AG04449 (cell line): Measurements from ENCODE around the gene BNIP1.
"Not testable (repeated sequence)": the region's sequence is repeated elsewhere in the genome, so short reads cannot be mapped to it uniquely, and the experiment has no call there.

Experiments
- CTCF ChIA-PET: fragments of 350-600 bp; formaldehyde crosslinking; extraction: SDS; loops from one replicate; lab custom pipeline; 2021; ENCODE audit warnings: antibody characterized with exemption; lab: Yijun Ruan, JAX
- POLR2A ChIA-PET: fragments of 400-600, 350-600 bp; formaldehyde crosslinking; extraction: SDS; loops from one replicate; lab custom pipeline; 2020; ENCODE audit warnings: antibody characterized with exemption, inconsistent platforms; lab: Yijun Ruan, JAX
- DNase-seq: peaks from one replicate; pipeline ENCODE4 v3.0.0-alpha.2; 2010; ENCODE audit warnings: low read depth, low spot score
- H3K4me3 ChIP-seq: 2 replicates; pipeline ENCODE4 v1.5.1; 2011; ENCODE audit warnings: low read depth, mild to moderate bottlenecking, control low read depth, low read length
- CTCF ChIP-seq: IDR thresholded peaks from one replicate; pipeline ENCODE4 v1.5.1; 2011; ENCODE audit warnings: mild to moderate bottlenecking, moderate library complexity, low read length, control low read depth, inconsistent platforms; ENCODE audit not compliant: insufficient read depth; ENCODE audit errors: missing control alignments

BNIP1 gene

GRCh38 chr5:173140769-173141168, 3.6 kb upstream of the BNIP1 start:
- ChIA-PET POLR2A (no interaction called here), CTCF (interaction anchor here (0.8 to 2.6 kb wide), 2 partner anchors 10 to 162 kb away, joined by 4 to 9 read pairs; no protein-coding TSS in a partner anchor)
- TF ChIP-seq CTCF: no peak
- no peak for DNase-seq
- no peak overlapping the region for H3K4me3 ChIP-seq

- no peak for DNase-seq
- TF ChIP-seq CTCF: no peak
- ChIA-PET CTCF (interaction anchor here (0.6 to 4.3 kb wide), 11 partner anchors 8 to 437 kb away, joined by 3 to 27 read pairs (median 9); partner anchors contain the start of gene ATP6V0E1), POLR2A (no interaction called here)
- H3K4me3 ChIP-seq: no peak overlapping the region
Observed at GRCh38 chr5:173143567-173143966, 764 bp upstream of the BNIP1 start.

- TF ChIP-seq CTCF: no peak
- DNase-seq: no peak
- ChIA-PET POLR2A (no interaction called here), CTCF (interaction anchor here (1.4 to 2.3 kb wide), 2 partner anchors 170 to 437 kb away, joined by 4 to 8 read pairs; no protein-coding TSS in a partner anchor)
- no peak overlapping the region for H3K4me3 ChIP-seq
Observed at GRCh38 chr5:173148354-173148753, 4.0 kb downstream of the BNIP1 start.

- CTCF ChIA-PET: interaction anchor here (1.3 to 4.6 kb wide), 5 partner anchors 8 to 445 kb away, joined by 3 to 17 read pairs (median 9); partner anchors contain the start of gene BNIP1
Observed at GRCh38 chr5:173152547-173152946, 8.2 kb downstream of the BNIP1 start.

GRCh38 chr5:173153842-173154241, 9.5 kb downstream of the BNIP1 start:
- ChIA-PET POLR2A (no interaction called here), CTCF (interaction anchor here (1.5 to 4.6 kb wide), 5 partner anchors 9 to 447 kb away, joined by 6 to 17 read pairs (median 9); partner anchors contain the start of gene BNIP1)
- no peak for DNase-seq
- TF ChIP-seq CTCF: no peak
- no peak overlapping the region for H3K4me3 ChIP-seq

More at GRCh38 chr5:173152547-173152946, 8.2 kb downstream of the BNIP1 start:
- H3K4me3 ChIP-seq: no peak overlapping the region
- TF ChIP-seq CTCF: no peak
- POLR2A ChIA-PET: no interaction called here
- DNase-seq: no peak

GRCh38 chr5:173154619-173155018, 10.3 kb downstream of the BNIP1 start:
- POLR2A ChIA-PET, DNase-seq, H3K4me3 ChIP-seq: not testable (repeated sequence)
- CTCF ChIA-PET: interaction anchor here (1.0 to 4.6 kb wide), 4 partner anchors 9 to 175 kb away, joined by 3 to 17 read pairs (median 6); partner anchors contain the start of gene BNIP1

- CTCF ChIA-PET: interaction anchor here (1.7 to 4.6 kb wide), 2 partner anchors 10 to 11 kb away, joined by 6 to 17 read pairs; partner anchors contain the start of gene BNIP1
- TF ChIP-seq CTCF: no peak
- POLR2A ChIA-PET: no interaction called here
- DNase-seq: no peak
- H3K4me3 ChIP-seq: no peak overlapping the region
Observed at GRCh38 chr5:173155912-173156311, 11.6 kb downstream of the BNIP1 start.
